HEK293 (cell line): ENCODE data around the gene TTC16.

Source experiments
- CTCF ChIA-PET: fragments of 350-600 bp; formaldehyde crosslinking; extraction: SDS; loops from one replicate; lab custom pipeline; 2021; ENCODE audit warnings: antibody characterized with exemption; lab: Yijun Ruan, JAX
- POLR2A ChIA-PET: fragments of 300-600 bp; formaldehyde crosslinking; extraction: SDS; loops from one replicate; lab custom pipeline; 2020; ENCODE audit warnings: antibody characterized with exemption, inconsistent platforms; lab: Yijun Ruan, JAX
- H3K27ac ChIP-seq: fragments of 200-500 bp; sonication (Bioruptor generic); 2 replicates; pipeline ENCODE4 v1.5.1; 2014; ENCODE audit warnings: low read depth, low read length, control low read depth, inconsistent platforms; ENCODE audit errors: extremely low read depth
- H3K36me3 ChIP-seq, 2 experiments: fragments of 200-500 bp in 1 of 2; sonication (Bioruptor generic) in 1 of 2; 1 replicate in 1 of 2; 2 replicates in 1 of 2; pipeline ENCODE4 v1.5.1; 2014 to 2017; ENCODE audit warnings: inconsistent platforms in 2 of 2, low read length in 2 of 2; ENCODE audit not compliant: control insufficient read depth in 2 of 2, insufficient read depth in 1 of 2
- H3K4me1 ChIP-seq: fragments of 200-500 bp; sonication (Bioruptor generic); 2 replicates; pipeline ENCODE4 v1.5.1; 2014; ENCODE audit warnings: mild to moderate bottlenecking, low read length, inconsistent platforms; ENCODE audit not compliant: control insufficient read depth, insufficient read depth
- H3K4me3 ChIP-seq: 2 replicates; pipeline ENCODE4 v1.5.1; 2011; ENCODE audit warnings: low read depth, mild to moderate bottlenecking, control low read depth, low read length, moderate library complexity
- H3K9me3 ChIP-seq: fragments of 200-500 bp; sonication (Bioruptor generic); 2 replicates; pipeline ENCODE4 v1.5.1; 2014; ENCODE audit warnings: low read depth, low read length, inconsistent platforms; ENCODE audit not compliant: control insufficient read depth, insufficient read depth
- PRDM1 ChIP-seq: fragments of 450-650 bp; formaldehyde crosslinking; IDR thresholded peaks from 2 replicates; pipeline ENCODE4; 2016; ENCODE audit warnings: missing biosample characterization, missing genetic modification characterization
- TSHZ1 ChIP-seq: fragments of 450-650 bp; formaldehyde crosslinking; IDR thresholded peaks from 2 replicates; pipeline ENCODE4 v1.5.1; 2016; ENCODE audit warnings: missing biosample characterization, missing genetic modification characterization, borderline replicate concordance
- YY2 ChIP-seq: fragments of 450-650 bp; formaldehyde crosslinking; IDR thresholded peaks from 2 replicates; pipeline ENCODE4 v1.5.1; 2016; ENCODE audit warnings: missing biosample characterization, missing genetic modification characterization
- ZBTB21 ChIP-seq: fragments of 450-650 bp; formaldehyde crosslinking; IDR thresholded peaks from 2 replicates; pipeline ENCODE4 v1.5.1; 2017; ENCODE audit warnings: missing biosample characterization, missing genetic modification characterization
- ZNF133 ChIP-seq: fragments of 450-650 bp; formaldehyde crosslinking; IDR thresholded peaks from 2 replicates; pipeline ENCODE4 v1.5.1; 2016; ENCODE audit warnings: missing biosample characterization, missing genetic modification characterization
- ZNF18 ChIP-seq: fragments of 450-650 bp; formaldehyde crosslinking; IDR thresholded peaks from 2 replicates; pipeline ENCODE4 v1.5.1; 2016; ENCODE audit warnings: missing biosample characterization, missing genetic modification characterization
- ZNF214 ChIP-seq: fragments of 450-650 bp; formaldehyde crosslinking; IDR thresholded peaks from 2 replicates; pipeline ENCODE4 v1.5.1; 2017; ENCODE audit warnings: missing biosample characterization, mild to moderate bottlenecking, missing genetic modification characterization, borderline replicate concordance
- ZNF274 ChIP-seq, 2 experiments: fragments of 200-500 bp in 1 of 2; fragments of 450-650 bp in 1 of 2; sonication (Bioruptor generic) in 1 of 2; formaldehyde crosslinking in 1 of 2; IDR thresholded peaks; 2 replicates each; pipeline versions ENCODE4 v1.5.1 to v1.6.1; 2014 to 2016; ENCODE audit warnings: borderline replicate concordance in 1 of 2, inconsistent platforms in 1 of 2, low read length in 1 of 2, missing biosample characterization in 1 of 2, missing genetic modification characterization in 1 of 2
- ZNF280C ChIP-seq: fragments of 450-650 bp; formaldehyde crosslinking; IDR thresholded peaks from 2 replicates; pipeline ENCODE4 v1.5.1; 2016; ENCODE audit warnings: missing biosample characterization, missing genetic modification characterization
- ZNF324 ChIP-seq: fragments of 450-650 bp; formaldehyde crosslinking; IDR thresholded peaks from 2 replicates; pipeline ENCODE4 v1.5.1; 2016; ENCODE audit warnings: missing biosample characterization, missing genetic modification characterization
- ZNF548 ChIP-seq: fragments of 450-650 bp; formaldehyde crosslinking; IDR thresholded peaks from 2 replicates; pipeline ENCODE4 v1.5.1; 2016; ENCODE audit warnings: missing biosample characterization, missing genetic modification characterization
- ZNF549 ChIP-seq: fragments of 450-650 bp; IDR thresholded peaks from 2 replicates; pipeline ENCODE4 v1.5.1; 2018; ENCODE audit warnings: missing biosample characterization, missing genetic modification characterization, mild to moderate bottlenecking, inconsistent platforms, moderate library complexity
- ZNF692 ChIP-seq: fragments of 450-650 bp; formaldehyde crosslinking; IDR thresholded peaks from 2 replicates; pipeline ENCODE4 v1.5.1; 2016; ENCODE audit warnings: missing biosample characterization, missing genetic modification characterization
- ZNF843 ChIP-seq: fragments of 450-650 bp; formaldehyde crosslinking; IDR thresholded peaks from 2 replicates; pipeline ENCODE4 v1.5.1; 2016; ENCODE audit warnings: missing biosample characterization, missing genetic modification characterization
- ZXDB ChIP-seq: fragments of 450-650 bp; formaldehyde crosslinking; IDR thresholded peaks from 2 replicates; pipeline ENCODE4 v1.5.1; 2016; ENCODE audit warnings: missing biosample characterization, missing genetic modification characterization
- TF ChIP-seq, protein P1 (sequence below): fragments of 450-650 bp; formaldehyde crosslinking; IDR thresholded peaks from 2 replicates; pipeline ENCODE4 v1.5.1; 2016; ENCODE audit warnings: missing biosample characterization, missing genetic modification characterization, low read depth

TTC16 gene

GRCh38 chr9:127707766-127708165 lies 8.1 kb upstream of the TTC16 start (continued):
- no peak for TF ChIP-seq ZNF324 (tag by site-specific recombination)
- TF ChIP-seq ZNF548 (tag by site-specific recombination): no peak
- no peak for TF ChIP-seq ZNF843 (tag by site-specific recombination)
- TF ChIP-seq YY2: no peak
- no peak for TF ChIP-seq ZNF274 (IDR thresholded peaks at IDR 0.05; ENCODE audit: low read length)
- no peak for TF ChIP-seq ZNF274 (tag by site-specific recombination; IDR thresholded peaks at IDR 0.05; ENCODE audit: borderline replicate concordance)

DNA sequence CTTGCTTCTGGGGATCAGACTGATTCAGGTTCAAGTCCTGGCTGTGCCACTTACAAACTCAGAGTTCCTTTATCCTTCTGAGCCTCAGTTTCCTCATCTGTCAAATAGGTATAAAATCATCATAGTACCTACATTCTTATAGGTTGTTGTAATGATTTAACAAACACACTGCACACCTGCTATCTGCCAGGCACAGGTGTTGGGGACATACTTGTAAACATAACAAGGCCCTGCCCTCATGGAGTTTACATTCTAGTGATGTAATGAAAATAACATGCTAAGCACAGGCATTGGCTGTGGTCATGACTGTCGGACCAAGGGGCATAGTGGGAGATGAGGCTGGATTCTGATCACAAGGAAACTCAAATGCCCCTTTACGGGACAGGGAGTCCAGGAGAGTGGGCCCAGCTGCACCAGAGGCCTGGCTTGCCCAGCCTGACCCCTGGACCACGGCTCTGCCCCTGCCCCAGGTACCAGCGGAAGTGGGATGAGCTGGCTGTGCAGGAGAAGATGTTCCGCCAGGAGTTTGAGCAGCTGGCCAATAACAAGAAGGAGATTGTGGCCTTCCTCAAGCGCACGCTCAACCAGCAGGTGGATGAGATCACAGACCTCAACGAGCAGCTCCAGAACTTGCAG lies 6.8 kb upstream of the TTC16 start:
- ChIA-PET CTCF (interaction anchor here (0.7 to 1.2 kb wide), 4 partner anchors 26 to 160 kb away, joined by 3 read pairs; partner anchors contain the start of gene TOR2A), POLR2A (no interaction called here)
- Histone ChIP-seq H3K4me3 (no peak overlapping the region), H3K36me3 (no peaks in the 10 kb centered on the region), H3K4me1 (no peaks in the 10 kb centered on the region), H3K9me3 (no peaks in the 10 kb centered on the region), H3K27ac (no peak overlapping the region)
- no peak for TF ChIP-seq PRDM1 (tag by site-specific recombination)
- TF ChIP-seq TSHZ1 (tag by site-specific recombination): no peak

- ChIA-PET POLR2A (no interaction called here), CTCF (interaction anchor here (0.9 kb wide), 1 partner anchor 24 kb away, joined by 3 read pairs; no protein-coding TSS in a partner anchor)
- H3K27ac ChIP-seq: no peak overlapping the region
- H3K4me1 ChIP-seq: no peaks in the 10 kb centered on the region
- no peak overlapping the region for H3K4me3 ChIP-seq
- TF ChIP-seq ZNF692 (no peak), ZNF133 (tag by site-specific recombination) (no peak), ZBTB21 (tag by site-specific recombination) (no peak), ZXDB (tag by site-specific recombination) (no peak), ZNF280C (no peak), ZNF214 (tag by site-specific recombination) (no peak), ZNF549 (tag by site-specific recombination) (no peak), ZNF18 (no peak)
- TF ChIP-seq, protein P1, sequence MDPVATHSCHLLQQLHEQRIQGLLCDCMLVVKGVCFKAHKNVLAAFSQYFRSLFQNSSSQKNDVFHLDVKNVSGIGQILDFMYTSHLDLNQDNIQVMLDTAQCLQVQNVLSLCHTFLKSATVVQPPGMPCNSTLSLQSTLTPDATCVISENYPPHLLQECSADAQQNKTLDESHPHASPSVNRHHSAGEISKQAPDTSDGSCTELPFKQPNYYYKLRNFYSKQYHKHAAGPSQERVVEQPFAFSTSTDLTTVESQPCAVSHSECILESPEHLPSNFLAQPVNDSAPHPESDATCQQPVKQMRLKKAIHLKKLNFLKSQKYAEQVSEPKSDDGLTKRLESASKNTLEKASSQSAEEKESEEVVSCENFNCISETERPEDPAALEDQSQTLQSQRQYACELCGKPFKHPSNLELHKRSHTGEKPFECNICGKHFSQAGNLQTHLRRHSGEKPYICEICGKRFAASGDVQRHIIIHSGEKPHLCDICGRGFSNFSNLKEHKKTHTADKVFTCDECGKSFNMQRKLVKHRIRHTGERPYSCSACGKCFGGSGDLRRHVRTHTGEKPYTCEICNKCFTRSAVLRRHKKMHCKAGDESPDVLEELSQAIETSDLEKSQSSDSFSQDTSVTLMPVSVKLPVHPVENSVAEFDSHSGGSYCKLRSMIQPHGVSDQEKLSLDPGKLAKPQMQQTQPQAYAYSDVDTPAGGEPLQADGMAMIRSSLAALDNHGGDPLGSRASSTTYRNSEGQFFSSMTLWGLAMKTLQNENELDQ (tag by site-specific recombination): no peak
- no peaks in the 10 kb centered on the region for H3K9me3 ChIP-seq
- H3K36me3 ChIP-seq: no peaks in the 10 kb centered on the region
Observed at GRCh38 chr9:127710204-127710783, 5.6 kb upstream of the TTC16 start.
